Kidney epithelial cell (primary cell): ENCODE results near the gene VGF. TPM values are rescaled to one million over a fixed set of nuclear protein-coding genes. Genes with fewer than 3 reads are reported as not detected.

Experiments
- DNase-seq: peaks from one replicate; pipeline ENCODE4 v3.0.0-alpha.2; 2010; ENCODE audit warnings: low read depth
- H3K27me3 ChIP-seq: 2 replicates; pipeline ENCODE4 v1.6.0; 2011; ENCODE audit warnings: low read length; ENCODE audit not compliant: control insufficient read depth, insufficient read depth
- H3K36me3 ChIP-seq: 2 replicates; pipeline ENCODE4 v1.5.1; 2011; ENCODE audit warnings: low read length; ENCODE audit not compliant: control insufficient read depth, insufficient read depth
- H3K4me3 ChIP-seq: 2 replicates; pipeline ENCODE4 v1.5.1; 2011; ENCODE audit warnings: low read depth, mild to moderate bottlenecking, control low read depth, low read length
- CTCF ChIP-seq: IDR thresholded peaks from 2 replicates; pipeline ENCODE4 v1.5.1; 2011; ENCODE audit warnings: mild to moderate bottlenecking, moderate library complexity, low read length, control low read depth, inconsistent platforms; ENCODE audit not compliant: insufficient read depth, poor library complexity, severe bottlenecking
- total RNA-seq: library from RNA; depleted of rRNA; stranded (reverse); fragments of >200 nt; gene quantifications from 2 replicates; pipeline ENCODE4 v1.2.3, GENCODE V29; 2015

VGF gene
- total RNA-seq, 1 donor from 2014 or later, result 17.8 TPM

- no peak for TF ChIP-seq CTCF
- Histone ChIP-seq H3K36me3 (no peaks in the 10 kb centered on the region), H3K4me3 (no peak overlapping the region), H3K27me3 (peaks cover 52% of the 10 kb centered on the region)
- DNase-seq, result no peak
These were observed 1.2 kb upstream of the VGF start for GRCh38 chr7:101166648-101166908.

- no peak for DNase-seq
- no peaks in the 10 kb centered on the region for H3K36me3 ChIP-seq
- TF ChIP-seq CTCF, result no peak
- peak overlapping the region; percentile 3 for H3K4me3 ChIP-seq
- H3K27me3 ChIP-seq, result peaks cover 47% of the 10 kb centered on the region
These were observed 734 bp upstream of the VGF start for GRCh38 chr7:101165958-101166647.

DNA sequence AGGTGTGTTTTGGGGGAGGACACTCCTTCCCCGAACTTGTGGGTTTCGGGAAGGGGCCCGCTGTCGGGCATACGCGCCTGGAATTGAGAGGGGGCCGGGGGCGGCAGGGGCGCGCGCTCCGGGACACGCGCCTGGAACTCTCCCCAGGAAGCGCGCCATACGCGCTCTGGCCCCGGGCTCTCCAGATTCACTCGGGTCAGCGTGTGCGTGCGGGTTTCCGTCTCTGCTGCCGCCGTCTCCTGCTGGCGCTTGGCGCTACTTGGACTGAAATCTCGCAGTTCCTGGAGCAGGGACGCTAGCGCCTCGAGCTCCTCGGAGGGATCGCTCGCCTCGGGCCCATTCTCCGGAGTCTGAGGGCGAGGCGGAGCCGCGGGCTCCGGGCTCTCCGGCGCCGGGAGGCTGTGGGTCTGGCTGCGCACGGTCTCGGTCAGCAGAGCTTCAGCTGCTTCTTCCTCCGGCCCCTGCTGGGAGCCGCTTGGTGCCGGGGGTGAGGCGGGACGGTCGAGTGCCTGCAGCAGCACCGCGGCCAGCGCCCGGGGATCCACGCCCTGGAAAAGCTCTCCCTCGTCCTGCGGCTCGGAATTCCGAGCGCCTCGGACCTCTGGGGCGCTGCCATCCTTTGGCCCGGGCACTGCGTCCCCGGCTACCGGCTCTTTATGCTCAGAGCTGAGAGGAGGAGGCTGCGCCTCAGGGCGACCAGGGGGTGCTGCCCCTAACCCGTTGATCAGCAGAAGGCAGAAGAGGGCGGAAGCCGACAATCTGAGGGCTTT lies 1.1 kb downstream of the VGF start:
- peak overlapping the region; percentile 44 for H3K4me3 ChIP-seq
- H3K27me3 ChIP-seq, result peaks cover 29% of the 10 kb centered on the region
- DNase-seq, result no peak
- peaks cover 2% of the 10 kb centered on the region for H3K36me3 ChIP-seq
- TF ChIP-seq CTCF, result no peak

GRCh38 chr7:101163279-101164070 lies 1.9 kb downstream of the VGF start:
- peaks cover 2% of the 10 kb centered on the region for H3K36me3 ChIP-seq
- no peak for DNase-seq
- H3K27me3 ChIP-seq, result peaks cover 28% of the 10 kb centered on the region
- TF ChIP-seq CTCF, result no peak
- peak overlapping the region; percentile 44 for H3K4me3 ChIP-seq

- DNase-seq, result no peak
These were observed 2.7 kb downstream of the VGF start for GRCh38 chr7:101162551-101163278.

More at GRCh38 chr7:101162551-101163278, 2.7 kb downstream of the VGF start:
- Histone ChIP-seq H3K4me3 (peak overlapping the region; percentile 44), H3K27me3 (peaks cover 24% of the 10 kb centered on the region), H3K36me3 (peaks cover 2% of the 10 kb centered on the region)
- TF ChIP-seq CTCF, result no peak
